Measurements from ENCODE around the gene CENPO.

DNA sequence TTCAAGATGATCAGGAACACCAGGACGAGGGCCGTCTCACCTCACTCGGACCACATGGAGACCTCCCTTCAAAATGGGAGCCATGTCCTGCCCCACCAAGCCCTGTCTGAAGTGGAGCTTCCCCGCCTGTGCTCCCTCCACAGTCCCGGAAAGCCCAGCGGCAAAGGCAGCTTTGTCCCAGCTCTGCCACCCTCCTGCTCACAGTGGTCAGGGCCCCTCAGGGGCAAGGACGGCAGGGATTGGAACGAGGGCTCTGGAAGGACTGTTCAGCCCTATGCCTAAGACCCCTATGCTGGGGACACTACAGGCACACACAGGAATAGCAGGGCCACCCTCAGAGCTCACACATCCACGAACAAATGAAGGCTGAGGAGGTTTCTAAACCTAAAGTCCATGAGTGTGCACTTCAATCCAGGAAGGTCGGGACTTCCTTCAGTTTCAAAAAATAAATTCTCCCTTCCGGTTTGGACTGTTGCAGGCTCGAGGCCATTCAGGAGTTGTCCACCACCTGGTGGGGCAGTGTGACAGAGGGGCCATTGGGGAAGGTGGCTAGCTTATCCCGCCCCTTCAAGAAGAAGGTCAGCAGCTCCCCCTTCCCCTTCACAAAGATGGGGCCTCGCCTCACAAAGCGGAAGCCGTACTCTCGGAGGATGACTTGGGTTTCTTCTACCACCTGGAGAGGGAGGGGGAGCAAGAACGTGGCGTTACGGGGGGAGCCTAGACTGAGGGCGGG is 26.4 kb downstream of the CENPO start:
- TF ChIP-seq, protein P1, sequence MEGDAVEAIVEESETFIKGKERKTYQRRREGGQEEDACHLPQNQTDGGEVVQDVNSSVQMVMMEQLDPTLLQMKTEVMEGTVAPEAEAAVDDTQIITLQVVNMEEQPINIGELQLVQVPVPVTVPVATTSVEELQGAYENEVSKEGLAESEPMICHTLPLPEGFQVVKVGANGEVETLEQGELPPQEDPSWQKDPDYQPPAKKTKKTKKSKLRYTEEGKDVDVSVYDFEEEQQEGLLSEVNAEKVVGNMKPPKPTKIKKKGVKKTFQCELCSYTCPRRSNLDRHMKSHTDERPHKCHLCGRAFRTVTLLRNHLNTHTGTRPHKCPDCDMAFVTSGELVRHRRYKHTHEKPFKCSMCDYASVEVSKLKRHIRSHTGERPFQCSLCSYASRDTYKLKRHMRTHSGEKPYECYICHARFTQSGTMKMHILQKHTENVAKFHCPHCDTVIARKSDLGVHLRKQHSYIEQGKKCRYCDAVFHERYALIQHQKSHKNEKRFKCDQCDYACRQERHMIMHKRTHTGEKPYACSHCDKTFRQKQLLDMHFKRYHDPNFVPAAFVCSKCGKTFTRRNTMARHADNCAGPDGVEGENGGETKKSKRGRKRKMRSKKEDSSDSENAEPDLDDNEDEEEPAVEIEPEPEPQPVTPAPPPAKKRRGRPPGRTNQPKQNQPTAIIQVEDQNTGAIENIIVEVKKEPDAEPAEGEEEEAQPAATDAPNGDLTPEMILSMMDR (IDR thresholded peaks at IDR 0.05) = no peak
- no peak for TF ChIP-seq POLR2AphosphoS5 (IDR thresholded peaks at IDR 0.05)
- no peak for TF ChIP-seq POLR2A (IDR thresholded peaks at IDR 0.05)

All from transverse colon (tissue), 4 donors.